ENCODE results near the gene SLC2A6. TPM values are rescaled to one million over a fixed set of nuclear protein-coding genes. Genes with fewer than 3 reads are reported as not detected.

Gene SLC2A6
- polyA plus RNA-seq, 1 donor = 0.81 TPM

GRCh38 chr9:133476036-133476931 lies 2.6 kb downstream of the SLC2A6 start:
- DNase-seq = no peak

GRCh38 chr9:133475292-133476012 lies 3.4 kb downstream of the SLC2A6 start:
- DNase-seq = no peak

- no peak for DNase-seq
Measured at GRCh38 chr9:133474853-133475252, 4.0 kb downstream of the SLC2A6 start.

- DNase-seq = no peak
Measured at GRCh38 chr9:133474215-133474614, 4.7 kb downstream of the SLC2A6 start.

- no peak for DNase-seq
Measured at GRCh38 chr9:133473743-133474142, 5.2 kb downstream of the SLC2A6 start.

GRCh38 chr9:133472753-133473378 lies 6.0 kb downstream of the SLC2A6 start:
- no peak for DNase-seq

- DNase-seq = no peak
Measured at GRCh38 chr9:133472277-133472645, 6.6 kb downstream of the SLC2A6 start.

- DNase-seq = no peak
Measured at GRCh38 chr9:133471551-133472276, 7.2 kb downstream of the SLC2A6 start.

- no peak for DNase-seq
Measured at GRCh38 chr9:133470988-133471387, 7.9 kb downstream of the SLC2A6 start.

GRCh38 chr9:133470427-133470924 lies 8.4 kb downstream of the SLC2A6 start:
- DNase-seq = no peak

GRCh38 chr9:133468777-133469421 lies 10.0 kb downstream of the SLC2A6 start:
- DNase-seq = no peak

- DNase-seq = no peak
Measured at GRCh38 chr9:133468374-133468773, 10.5 kb downstream of the SLC2A6 start.

- no peak for DNase-seq
Measured at GRCh38 chr9:133467101-133467500, 11.8 kb downstream of the SLC2A6 start.

GRCh38 chr9:133465984-133466383 lies 12.9 kb downstream of the SLC2A6 start:
- no peak for DNase-seq

GRCh38 chr9:133464638-133465037 lies 14.3 kb downstream of the SLC2A6 start:
- DNase-seq = no peak

- no peak for DNase-seq
Measured at GRCh38 chr9:133463864-133464615, 14.9 kb downstream of the SLC2A6 start.

GRCh38 chr9:133463234-133463863 lies 15.6 kb downstream of the SLC2A6 start:
- DNase-seq = no peak

- DNase-seq = no peak
Measured at GRCh38 chr9:133461975-133462374, 16.9 kb downstream of the SLC2A6 start.

- peak; percentile 29 for DNase-seq
Measured at GRCh38 chr9:133460405-133461175, 18.3 kb downstream of the SLC2A6 start.

Data from hindlimb muscle (tissue), 1 donor.